Activated CD4-positive, alpha-beta T cell treated with anti-CD3 and anti-CD28 coated beads for 24 hours (primary cell): ENCODE data around the gene SLC35E2B.
"Not testable (repeated sequence)": the region's sequence is repeated elsewhere in the genome, so short reads cannot be mapped to it uniquely, and the experiment has no call there.

Source experiments
- DNase-seq, 2 donors: peaks; one replicate each; pipeline ENCODE4 v3.0.0-alpha.2; 2020; ENCODE audit warnings: low read depth in 2 of 2

Gene SLC35E2B

DNA sequence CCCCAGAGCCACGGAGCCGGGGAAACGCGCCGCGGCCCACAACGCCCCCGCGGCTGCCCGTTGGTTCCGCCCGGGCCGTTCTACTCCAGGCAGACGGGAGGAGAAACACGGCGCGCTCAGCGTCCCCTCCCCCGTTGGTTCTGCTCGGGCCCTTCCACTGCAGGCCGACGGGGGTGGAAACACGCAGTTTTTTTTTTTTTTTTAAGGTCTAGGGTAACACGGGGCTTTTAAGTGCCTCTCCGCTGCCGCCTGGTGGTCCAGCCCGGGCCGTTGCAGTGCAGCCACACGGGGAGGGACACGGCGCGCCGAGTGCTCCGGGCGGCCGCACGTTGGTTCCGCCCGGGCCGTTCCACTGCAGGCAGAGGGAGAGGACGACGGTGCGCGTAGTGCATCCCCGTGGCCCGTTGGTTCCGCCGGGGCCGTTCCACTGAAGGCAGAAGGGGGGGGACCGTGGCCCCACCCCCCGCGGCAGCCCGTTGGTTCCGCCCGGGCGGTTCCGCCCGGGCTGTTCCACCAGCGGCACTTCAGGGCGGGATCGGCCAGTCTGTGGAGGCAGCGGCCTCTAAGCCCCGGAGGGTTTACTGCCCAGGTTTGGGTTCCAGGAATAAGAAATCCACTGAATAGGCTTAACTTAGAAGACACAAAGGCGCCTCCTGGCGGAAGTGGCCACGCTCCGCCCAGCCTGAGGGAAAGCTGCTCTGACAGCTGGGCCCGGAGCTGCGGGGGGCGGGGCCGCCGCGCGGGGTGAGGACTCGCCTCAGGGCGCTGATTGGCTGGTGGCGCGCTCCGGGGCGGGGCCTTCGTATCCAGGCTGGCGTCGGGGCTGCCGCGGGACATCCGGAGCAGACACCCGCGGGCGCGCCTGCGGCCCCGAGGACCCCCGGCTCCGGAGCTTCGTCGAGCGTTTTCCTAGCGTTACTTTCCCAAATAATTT, at the start of gene SLC35E2B:
Gene SLC35E2B (minus strand): TSS at position 82 of the 934 bp plus-strand sequence. CDS start 16,096 bp downstream, outside the sequence.
- peak; percentile 81 to 94 for DNase-seq

DNA sequence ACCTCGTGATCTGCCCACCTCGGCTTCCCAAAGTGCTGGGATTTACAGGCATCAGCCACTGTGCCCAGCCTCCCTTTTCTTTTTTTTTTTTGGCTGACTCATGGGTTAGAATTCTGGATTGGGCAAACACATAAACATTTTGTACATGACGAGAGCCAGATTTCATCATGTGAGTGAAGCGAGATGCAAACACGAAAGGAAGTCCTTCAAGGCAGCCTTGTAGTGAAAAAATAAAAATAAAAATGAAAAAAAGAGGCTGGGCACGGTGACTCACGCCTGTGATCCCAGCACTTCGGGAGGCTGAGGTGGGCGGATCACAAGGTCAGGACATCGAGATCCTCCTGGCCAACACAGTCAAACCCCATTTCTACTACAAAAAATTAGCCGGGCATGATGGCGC, 48.4 kb upstream of the SLC35E2B start:
- not testable (repeated sequence) for DNase-seq

DNA sequence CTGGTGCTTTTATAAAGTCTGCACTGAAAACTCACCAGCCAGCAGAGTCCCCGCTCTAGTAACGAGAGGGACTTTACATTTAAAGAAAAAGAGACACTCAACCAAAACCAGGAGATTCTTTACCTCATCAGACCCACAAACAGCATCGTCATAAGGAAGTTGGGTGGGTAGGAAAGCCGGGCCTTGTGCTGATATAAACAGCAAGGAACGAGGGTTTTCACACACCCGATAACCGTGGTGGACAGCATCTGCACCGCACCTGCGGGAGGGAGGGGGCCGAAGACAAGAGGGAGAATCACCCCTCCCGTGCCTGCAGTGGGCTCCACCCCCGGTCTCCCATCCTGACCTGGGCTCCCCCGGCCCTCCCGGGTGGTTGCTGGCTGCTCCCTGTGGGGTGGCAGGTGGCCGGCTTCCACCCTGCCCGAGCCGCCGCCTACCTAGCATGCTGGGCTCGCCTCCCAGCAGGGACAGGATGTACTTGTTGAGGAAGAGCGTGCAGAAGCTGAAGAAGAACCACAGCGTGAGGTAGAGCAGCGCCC, 46.3 kb upstream of the SLC35E2B start:
- DNase-seq: not testable (repeated sequence)

DNA sequence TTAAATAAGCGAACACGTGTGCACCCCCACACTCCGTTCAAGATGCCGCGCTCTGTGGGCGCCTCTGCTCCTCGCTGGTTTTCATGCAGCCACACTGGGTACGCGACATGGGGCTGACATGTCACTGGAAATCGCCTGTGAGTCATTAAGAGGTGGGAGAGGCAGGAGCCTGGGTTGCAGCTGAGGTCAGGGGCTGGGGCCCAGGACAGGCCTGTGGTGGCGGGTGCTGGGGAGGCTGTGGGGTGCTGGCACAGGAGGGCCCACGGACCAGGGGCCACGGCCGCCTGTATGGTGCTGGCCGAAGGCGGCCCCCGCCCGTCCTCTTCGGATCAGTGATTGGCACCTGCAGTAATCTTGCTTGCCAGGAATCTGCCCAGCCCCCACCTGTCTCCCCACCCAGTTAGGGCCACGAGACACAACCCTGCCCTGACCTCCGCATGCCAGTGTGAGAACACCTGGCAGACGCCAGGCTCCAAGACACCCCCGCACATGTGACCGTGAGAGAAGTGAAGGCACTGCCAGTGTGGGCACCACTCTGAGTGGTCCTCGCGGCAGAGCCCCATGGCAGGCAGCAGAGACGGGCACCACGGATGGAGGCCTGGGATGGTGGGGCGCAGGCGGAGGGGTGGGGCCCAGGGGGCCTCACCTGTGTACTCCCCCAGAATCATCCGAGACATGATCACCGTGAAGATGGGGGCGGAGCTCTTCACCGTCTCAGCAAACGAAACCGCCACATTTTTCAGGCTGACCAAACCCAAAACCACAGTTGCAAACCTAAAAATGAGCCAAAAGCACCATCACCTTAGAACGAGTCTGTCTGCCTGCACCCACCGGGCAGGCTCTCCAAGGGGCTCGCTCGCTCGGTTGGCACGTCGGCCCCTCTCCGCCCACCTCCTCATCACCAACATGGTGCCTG, 45.3 kb upstream of the SLC35E2B start:
- DNase-seq: not testable (repeated sequence)

DNA sequence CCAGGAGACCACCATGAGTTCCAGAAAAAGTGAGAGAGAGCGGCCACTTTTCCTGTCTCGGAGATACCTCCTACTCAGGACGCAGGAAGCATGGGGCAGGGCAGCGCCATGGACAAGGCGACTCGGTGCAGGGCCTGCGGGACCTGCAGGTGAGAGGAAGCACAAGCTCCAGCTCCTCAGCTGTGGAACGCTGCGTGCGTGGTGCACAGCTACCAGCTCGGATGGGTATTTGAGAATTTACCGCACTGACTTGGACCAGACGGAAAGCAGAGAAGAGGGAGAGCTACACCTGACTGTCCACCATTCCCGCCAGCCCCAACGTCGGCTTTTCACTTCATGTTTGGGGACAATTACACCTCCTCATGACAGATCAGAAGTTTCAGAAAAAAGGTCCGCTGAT, 39.8 kb upstream of the SLC35E2B start:
- no peak for DNase-seq

DNA sequence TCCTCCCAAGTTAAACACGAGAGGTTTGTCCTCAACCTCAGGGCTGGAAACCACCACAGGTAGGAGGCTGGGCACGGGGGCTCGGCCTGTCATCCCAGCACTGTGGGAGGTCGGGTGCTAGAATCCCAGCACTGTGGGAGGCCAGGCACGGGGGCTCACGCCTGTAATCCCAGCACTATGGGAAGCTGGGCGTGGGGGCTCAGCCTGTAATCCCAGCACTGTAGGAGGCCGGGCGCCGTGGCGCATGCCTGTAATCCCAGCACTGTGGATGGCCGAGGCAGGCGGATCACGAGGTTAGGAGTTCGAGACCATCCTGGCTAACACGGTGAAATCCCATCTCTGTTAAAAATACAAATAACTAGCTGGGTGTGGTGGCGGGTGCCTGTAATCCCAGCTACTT, 38.3 kb upstream of the SLC35E2B start:
- no peak for DNase-seq

DNA sequence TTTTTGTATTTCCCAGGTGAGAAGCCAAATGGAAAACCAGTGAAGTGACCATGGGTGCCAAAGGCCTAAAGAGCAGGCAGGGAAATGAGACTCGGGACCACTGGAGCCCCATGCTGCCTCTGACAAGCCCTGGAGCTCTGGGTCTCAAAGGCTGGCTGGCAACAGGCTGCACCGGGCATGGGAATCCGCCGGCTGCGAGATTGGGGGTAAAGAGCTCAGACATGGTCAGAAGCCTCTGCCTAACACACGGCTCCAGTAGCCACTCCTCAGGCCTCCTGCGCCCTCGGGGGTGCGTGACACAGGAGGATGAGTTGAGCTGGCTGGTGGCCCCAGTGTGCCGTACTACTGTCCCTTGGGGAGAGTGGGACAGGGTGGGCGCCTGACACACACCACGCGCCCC, 37.6 kb upstream of the SLC35E2B start:
- DNase-seq: not testable (repeated sequence)

DNA sequence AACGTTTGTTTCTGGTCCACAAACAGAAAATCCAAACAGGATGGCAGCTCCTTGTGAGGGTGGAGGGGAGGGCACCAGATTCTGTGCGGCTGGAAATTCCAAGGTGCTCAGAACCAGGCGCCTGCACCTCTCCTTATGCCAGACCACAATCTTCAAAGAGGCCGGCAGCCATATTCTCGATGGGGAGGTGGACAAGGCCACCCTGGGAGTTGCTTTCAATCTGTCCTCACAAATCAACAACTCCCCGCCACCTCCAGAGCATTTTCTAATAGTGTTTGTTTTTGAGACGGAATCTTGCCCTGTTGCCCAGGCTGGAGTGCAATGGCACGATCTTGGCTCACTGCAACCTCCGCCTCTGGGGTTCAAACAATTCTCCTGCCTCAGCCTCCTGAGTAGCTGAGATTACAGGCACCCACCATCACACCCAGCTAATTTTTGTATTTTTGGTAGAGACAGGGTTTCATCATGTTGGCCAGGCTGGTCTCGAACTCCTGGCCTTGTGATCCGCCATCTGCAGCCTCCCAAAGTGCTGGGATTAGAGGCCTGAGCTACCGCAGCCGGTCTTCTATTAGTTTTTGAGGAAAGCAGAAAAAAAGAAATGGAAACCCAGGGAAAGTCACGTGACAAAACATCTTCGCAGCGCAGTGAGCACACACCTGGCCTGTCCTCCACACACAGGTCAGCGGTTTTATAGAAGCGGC, 36.7 kb upstream of the SLC35E2B start:
- not testable (repeated sequence) for DNase-seq

DNA sequence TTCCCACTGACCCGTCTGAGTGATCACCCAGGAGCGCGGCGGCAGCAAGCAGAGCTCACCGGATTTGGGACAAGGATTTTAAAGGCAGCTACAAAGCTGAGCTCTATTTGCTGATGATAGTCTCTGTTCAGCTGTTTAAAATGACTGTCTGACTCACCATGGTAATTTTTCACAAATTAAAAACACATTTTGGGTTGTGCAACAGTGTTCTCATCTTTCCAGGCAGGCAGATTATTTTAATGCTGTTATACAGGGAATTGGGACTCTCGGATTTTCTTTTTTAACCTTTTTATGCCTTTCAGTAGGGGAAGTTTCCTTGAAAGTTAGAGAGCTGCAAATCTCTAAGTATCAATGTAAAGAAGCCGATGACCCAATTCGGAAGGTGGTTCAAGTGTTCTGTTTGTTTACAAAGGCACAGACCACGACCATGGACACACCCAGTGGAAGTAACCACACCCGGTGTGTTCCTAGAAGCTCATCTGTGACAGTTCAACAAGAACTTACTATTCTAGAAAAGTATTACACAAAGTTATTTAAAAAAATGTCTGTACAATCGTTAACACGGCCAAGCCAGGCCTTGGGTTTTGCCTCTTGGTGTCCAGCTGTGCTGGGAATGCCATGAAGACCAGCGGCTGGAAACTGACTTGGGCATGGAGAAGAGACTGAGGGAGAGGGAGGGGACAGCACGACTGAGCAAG, 35.9 kb upstream of the SLC35E2B start:
- not testable (repeated sequence) for DNase-seq

DNA sequence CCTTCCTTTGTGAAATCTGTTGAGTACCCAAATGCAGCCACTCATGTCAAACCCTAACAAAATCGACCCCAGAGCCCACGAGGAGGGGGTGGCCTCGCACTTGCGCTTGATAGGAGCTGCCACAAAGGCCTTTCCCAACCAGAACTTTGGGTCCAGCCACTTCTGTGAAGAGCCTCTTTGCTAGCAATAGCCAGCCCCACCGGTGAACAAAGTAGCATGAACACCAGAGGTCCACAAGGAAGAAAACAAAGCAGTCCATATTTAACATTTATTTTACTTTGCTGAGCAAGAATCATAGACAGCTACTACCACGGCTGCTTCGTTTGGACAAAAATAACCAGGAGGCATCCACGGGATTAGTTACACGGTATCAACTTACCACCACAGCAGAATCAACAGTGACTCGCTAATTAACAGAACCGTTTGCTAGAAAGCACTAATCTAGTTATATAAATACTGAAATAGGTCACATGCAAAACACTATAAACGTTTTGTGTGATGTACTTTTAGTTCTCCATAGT, 34.6 kb upstream of the SLC35E2B start:
- not testable (repeated sequence) for DNase-seq

DNA sequence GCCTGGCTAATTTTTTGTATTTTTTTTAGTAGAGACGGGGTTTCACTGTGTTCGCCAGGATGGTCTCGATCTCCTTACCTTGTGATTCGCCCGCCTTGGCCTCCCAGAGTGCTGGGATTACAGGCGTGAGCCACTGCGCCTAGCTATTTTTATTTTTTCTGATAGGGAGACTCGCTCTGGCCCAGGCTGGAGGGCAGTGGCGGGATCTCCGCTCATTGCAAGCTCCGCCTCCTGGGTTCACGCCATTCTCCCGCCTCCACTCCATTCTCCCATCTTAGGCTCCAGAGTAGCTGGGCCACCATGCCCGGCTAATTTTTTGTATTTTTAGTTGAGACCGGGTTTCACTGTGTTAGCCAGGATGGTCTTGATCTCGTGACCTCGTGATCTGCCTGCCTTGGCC, 33.5 kb upstream of the SLC35E2B start:
- DNase-seq: not testable (repeated sequence)

DNA sequence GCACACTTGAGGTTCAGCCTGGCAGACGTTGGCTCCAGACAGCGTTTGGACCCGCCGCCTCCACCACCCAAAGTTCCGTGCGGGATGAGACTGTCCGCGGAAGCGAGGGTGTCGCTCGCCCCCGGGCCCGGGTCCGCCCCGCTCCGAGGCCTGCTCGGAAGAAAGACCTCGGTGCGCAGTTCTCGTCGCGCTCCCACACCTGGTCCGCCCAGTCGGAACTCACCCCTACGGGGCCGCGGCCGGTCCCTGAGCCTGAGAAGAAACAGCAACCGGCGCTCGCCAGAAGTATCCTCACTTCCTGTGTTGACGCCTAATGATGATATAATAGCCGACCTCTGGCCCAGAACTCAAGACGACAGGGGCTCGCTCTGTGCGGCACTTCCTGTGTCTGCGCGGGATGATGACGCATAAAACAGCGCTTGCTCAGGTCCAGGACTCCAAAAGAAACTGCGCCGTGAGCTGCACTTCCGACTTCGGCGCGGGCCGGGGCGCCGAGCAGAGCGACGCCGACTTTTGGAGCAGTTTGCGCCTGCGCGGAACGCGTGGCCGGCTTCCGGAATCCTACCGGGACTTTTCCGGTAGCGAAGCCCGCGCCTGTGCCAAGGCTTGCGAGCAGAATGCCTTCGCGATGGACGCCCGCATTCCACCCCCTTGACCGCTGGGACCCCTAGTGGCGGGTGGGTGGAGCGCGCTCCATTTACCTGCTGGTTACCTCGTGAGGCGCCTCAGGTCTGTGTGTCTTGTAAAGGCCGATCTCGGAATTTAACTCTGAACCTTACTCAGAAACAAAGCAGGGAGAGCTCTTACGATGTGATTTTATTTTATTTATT, 31.7 kb upstream of the SLC35E2B start, which contains the start of gene CDK11A:
Gene CDK11A (minus strand): TSS at position 323 of the 830 bp plus-strand sequence. CDS start 1,539 bp downstream, outside the sequence.
- peak; percentile 93 to 99 for DNase-seq

DNA sequence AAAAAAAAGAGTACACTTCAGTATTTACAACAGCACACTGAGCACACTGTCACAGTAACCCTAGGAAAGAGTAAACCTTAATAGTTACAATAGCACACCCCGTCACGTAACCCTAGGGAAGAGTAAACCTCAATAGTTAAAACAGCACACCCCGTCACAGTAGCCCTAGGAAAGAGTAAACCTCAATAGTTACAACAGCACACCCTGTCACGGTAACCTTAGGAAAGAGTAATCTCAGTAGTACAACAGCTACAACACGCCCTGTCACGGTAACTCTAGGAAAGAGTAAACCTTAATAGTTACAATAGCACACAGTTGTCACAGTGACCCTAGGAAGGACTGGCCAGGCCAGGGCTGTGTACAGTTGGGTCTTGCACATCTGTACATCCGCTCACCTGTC, 28.6 kb upstream of the SLC35E2B start:
- DNase-seq: no peak

DNA sequence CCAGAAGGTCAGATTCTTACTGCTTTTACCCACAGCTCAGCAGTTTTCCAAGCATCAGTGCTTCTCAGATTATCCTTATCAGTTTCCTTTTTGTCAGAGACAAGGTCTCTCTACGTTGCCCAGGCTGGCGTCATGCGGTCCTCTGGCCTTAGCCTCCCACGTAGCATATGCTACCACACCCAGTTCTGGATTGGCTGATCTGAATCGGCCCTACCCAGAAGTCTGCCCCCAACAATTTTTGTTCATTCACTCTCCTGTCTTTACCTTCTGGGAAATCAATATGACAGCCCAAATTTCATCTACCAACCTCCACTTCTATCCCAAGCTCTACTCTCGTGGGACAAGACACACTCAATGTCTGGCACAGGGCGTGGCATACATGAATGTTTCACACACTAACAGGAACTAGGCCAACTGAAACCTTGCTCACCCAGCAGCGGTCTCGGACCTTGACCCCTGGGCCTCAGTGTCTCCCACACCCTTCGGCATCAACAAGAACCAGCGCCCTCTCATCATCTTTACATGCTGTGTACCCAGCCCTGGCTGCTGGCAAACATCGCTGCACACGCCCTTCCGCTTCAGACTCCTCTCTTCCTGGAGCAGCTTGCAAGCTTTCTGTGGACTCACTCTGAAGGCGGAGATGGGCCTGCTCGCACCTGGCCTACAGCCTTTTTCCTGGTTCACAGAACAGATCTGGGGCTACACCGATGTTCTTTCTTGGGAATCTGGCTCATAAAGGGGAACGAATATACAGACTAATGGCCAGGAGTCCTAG, 22.7 kb upstream of the SLC35E2B start:
- not testable (repeated sequence) for DNase-seq

DNA sequence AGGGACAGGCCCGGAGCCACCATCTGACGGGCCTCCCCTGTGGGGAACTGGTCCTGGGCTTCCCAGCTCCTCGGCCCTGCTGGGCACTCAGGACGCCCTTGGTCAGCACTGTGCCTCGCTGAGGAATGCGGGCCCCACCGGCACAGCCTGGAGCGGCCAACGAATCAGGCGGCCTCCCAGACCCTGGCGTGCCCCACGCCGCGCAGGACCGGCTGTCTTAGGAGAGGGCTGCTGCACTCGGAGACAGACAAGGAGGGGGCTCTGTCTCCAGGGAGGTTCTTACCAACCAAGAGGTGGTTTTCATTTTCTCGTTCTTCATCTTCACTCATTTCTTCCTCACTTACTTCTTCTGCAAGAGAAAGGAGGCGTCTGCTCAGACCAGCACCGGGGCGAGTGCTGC, 15.3 kb upstream of the SLC35E2B start:
- DNase-seq: not testable (repeated sequence)

DNA sequence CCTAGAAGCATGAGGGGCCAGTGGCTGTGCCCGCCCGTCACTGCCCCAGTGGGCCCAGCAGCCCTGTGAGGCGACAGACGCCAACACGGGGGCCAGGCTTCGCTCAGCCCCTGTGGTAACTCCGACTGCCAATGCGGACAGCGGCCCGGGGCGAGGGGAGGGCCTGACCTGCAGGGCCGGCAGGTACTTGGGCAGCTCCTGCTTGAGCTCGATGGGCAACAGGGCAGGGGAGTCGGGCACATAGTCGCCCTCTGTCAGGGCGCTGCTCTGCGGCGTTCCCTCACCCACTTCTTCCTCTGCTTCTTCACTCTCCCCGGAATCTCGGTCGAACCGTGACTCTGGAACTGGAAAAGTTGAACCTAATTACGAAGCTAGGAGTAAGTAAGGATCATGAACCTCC, 14.6 kb upstream of the SLC35E2B start:
- DNase-seq: not testable (repeated sequence)

DNA sequence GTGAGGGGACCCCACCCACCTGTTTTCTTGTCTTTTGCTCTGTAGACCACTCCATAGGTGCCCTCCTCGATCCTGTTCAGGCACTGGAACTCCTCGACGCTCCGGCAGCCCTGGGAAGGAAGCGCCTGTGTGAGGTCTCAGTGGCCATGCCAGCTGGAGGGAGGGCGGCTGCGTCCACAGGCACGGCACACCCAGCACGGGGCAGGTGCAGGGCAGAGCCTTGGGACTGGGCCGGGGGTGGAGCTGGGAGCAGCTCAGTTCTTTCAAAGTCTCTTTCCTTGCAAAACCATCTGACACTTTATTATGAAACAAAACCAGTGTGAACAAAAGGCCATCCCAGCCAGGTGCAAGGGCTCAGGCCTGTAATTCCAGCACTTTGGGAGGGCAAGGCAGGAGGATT, 13.0 kb upstream of the SLC35E2B start:
- not testable (repeated sequence) for DNase-seq

DNA sequence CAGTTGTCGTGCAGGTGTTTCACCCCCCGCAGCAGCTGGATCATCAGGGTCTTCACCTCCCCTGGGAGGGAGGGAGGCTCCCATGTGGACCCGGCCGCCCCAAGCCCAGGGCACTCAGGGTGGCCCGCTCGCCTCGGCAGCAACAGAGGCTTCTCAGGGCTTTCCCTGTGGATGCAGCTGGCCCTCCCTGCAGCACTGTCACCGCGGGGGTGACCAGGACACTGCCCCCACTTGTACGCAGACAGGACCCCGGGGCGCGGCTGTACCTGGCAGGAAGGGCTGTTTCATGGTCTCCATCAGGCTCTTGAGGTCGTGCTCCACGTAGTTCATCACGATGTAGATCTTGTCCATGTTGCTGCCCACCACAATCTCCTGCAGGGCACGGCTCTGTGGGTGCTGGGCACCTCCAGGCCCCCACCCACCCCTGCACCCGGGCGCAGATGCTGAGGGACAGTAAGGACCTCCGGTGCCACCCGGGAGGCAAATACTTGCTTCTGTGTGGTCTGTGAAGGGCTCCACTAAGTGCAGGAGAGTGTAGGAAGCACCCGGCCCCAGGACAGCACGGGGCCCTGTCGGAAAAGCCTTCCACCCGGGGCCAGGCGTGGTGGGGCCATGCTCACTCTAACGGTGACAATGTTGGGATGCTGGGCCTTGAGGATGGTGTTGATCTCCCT, 11.8 kb upstream of the SLC35E2B start:
- not testable (repeated sequence) for DNase-seq
